Measurements from ENCODE around the gene DEPDC5.

DNA sequence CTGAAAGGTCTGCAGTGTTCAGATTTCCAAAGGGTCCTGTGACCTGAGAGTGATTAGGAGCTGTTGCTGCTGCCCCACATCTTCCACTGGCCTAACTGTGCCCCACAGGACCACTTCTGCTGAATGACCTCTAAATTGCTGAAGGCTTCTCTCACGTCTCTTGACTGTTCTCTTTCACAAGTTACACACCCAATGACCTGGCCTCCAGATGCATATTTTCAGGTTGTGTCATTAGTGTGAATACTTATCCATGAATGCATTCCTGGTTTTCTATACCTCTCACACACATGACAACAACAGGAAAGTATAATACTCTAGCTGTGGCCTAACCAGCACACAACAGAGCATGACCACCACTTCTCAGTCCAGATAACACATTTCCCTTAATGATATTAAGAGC lies 19.3 kb upstream of the DEPDC5 start:
- TF ChIP-seq, protein P1, sequence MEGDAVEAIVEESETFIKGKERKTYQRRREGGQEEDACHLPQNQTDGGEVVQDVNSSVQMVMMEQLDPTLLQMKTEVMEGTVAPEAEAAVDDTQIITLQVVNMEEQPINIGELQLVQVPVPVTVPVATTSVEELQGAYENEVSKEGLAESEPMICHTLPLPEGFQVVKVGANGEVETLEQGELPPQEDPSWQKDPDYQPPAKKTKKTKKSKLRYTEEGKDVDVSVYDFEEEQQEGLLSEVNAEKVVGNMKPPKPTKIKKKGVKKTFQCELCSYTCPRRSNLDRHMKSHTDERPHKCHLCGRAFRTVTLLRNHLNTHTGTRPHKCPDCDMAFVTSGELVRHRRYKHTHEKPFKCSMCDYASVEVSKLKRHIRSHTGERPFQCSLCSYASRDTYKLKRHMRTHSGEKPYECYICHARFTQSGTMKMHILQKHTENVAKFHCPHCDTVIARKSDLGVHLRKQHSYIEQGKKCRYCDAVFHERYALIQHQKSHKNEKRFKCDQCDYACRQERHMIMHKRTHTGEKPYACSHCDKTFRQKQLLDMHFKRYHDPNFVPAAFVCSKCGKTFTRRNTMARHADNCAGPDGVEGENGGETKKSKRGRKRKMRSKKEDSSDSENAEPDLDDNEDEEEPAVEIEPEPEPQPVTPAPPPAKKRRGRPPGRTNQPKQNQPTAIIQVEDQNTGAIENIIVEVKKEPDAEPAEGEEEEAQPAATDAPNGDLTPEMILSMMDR (IDR thresholded peaks at IDR 0.05) = no peak
- no peak for TF ChIP-seq EP300 (IDR thresholded peaks at IDR 0.05)

Measured in tibial nerve (tissue), 4 donors.